KMS-11 (cell line): ENCODE results near the gene TMEM130.
"Not testable (repeated sequence)": the region's sequence is repeated elsewhere in the genome, so short reads cannot be mapped to it uniquely, and the experiment has no call there.

ENCODE experiments used
- H2AFZ ChIP-seq: fragments of 200-600 bp; sonication (generic); 2 replicates; pipeline ENCODE4 v1.6.1; 2016; ENCODE audit warnings: antibody characterized with exemption, mixed run types, low read depth
- H3K27ac ChIP-seq: fragments of 200-600 bp; sonication (generic); 2 replicates; pipeline ENCODE4 v1.6.1; 2016; ENCODE audit warnings: mild to moderate bottlenecking, mixed run types
- H3K27me3 ChIP-seq: fragments of 200-600 bp; sonication (generic); 2 replicates; pipeline ENCODE4 v1.6.1; 2017; ENCODE audit warnings: mild to moderate bottlenecking, low read depth, mixed run types, moderate library complexity; ENCODE audit not compliant: insufficient read depth
- H3K36me3 ChIP-seq: fragments of 200-600 bp; sonication (generic); 2 replicates; pipeline ENCODE4 v1.6.1; 2017; ENCODE audit warnings: mild to moderate bottlenecking, mixed run types; ENCODE audit not compliant: insufficient read depth
- H3K4me1 ChIP-seq: fragments of 200-600 bp; sonication (generic); 2 replicates; pipeline ENCODE4 v1.6.1; 2016; ENCODE audit warnings: mild to moderate bottlenecking, low read depth, mixed run types; ENCODE audit not compliant: poor library complexity, severe bottlenecking
- H3K4me2 ChIP-seq: fragments of 200-600 bp; sonication (generic); 2 replicates; pipeline ENCODE4 v1.7.0; 2016; ENCODE audit warnings: mild to moderate bottlenecking, mixed run types
- H3K4me3 ChIP-seq: fragments of 200-600 bp; sonication (generic); IDR thresholded peaks from 2 replicates; pipeline ENCODE4 v1.6.1; 2017; ENCODE audit warnings: low read depth, low read length, mixed read lengths; ENCODE audit not compliant: insufficient read depth
- H3K79me2 ChIP-seq: fragments of 200-600 bp; sonication (generic); 2 replicates; pipeline ENCODE4 v1.6.1; 2016; ENCODE audit warnings: low read depth, mixed run types; ENCODE audit not compliant: insufficient read depth
- H3K9ac ChIP-seq: fragments of 200-600 bp; sonication (generic); 2 replicates; pipeline ENCODE4 v1.6.1; 2016; ENCODE audit warnings: mild to moderate bottlenecking, mixed run types
- H4K20me1 ChIP-seq: fragments of 200-600 bp; sonication (generic); 2 replicates; pipeline ENCODE4 v1.6.1; 2016; ENCODE audit warnings: mild to moderate bottlenecking, mixed run types; ENCODE audit not compliant: insufficient read depth
- CTCF ChIP-seq: fragments of 200-600 bp; sonication (generic); conservative IDR thresholded peaks from 2 replicates; pipeline ENCODE4 v1.6.1; 2017; ENCODE audit warnings: low read depth, mild to moderate bottlenecking, antibody characterized with exemption, low read length, moderate library complexity, mixed read lengths

TMEM130 gene

GRCh38 chr7:98855610-98856422 lies 14.0 kb downstream of the TMEM130 start:
- no peak overlapping the region for H3K27ac ChIP-seq
- no peaks in the 10 kb centered on the region for H3K79me2 ChIP-seq
- H3K36me3 ChIP-seq = no peaks in the 10 kb centered on the region
- H3K4me3 ChIP-seq = no peak overlapping the region
- no peaks in the 10 kb centered on the region for H3K27me3 ChIP-seq
- no peak overlapping the region for H3K4me2 ChIP-seq
- H2AFZ ChIP-seq = no peak overlapping the region
- no peaks in the 10 kb centered on the region for H3K4me1 ChIP-seq
- no peaks in the 10 kb centered on the region for H4K20me1 ChIP-seq
- H3K9ac ChIP-seq = no peak overlapping the region
- TF ChIP-seq CTCF = no peak

GRCh38 chr7:98852826-98853225 lies 17.0 kb downstream of the TMEM130 start:
- Histone ChIP-seq H3K27ac (no peak overlapping the region), H4K20me1 (no peaks in the 10 kb centered on the region), H3K4me3 (no peak overlapping the region), H3K9ac (no peak overlapping the region), H3K79me2 (no peaks in the 10 kb centered on the region), H3K4me1 (no peaks in the 10 kb centered on the region), H3K36me3 (no peaks in the 10 kb centered on the region), H3K27me3 (no peaks in the 10 kb centered on the region), H2AFZ (no peak overlapping the region), H3K4me2 (no peak overlapping the region)
- TF ChIP-seq CTCF = no peak

- Histone ChIP-seq H3K4me2 (no peak overlapping the region), H2AFZ (no peak overlapping the region), H4K20me1 (no peaks in the 10 kb centered on the region), H3K27me3 (no peaks in the 10 kb centered on the region), H3K36me3 (no peaks in the 10 kb centered on the region), H3K79me2 (no peaks in the 10 kb centered on the region), H3K27ac (no peak overlapping the region), H3K4me3 (no peak overlapping the region), H3K4me1 (no peaks in the 10 kb centered on the region), H3K9ac (no peak overlapping the region)
- no peak for TF ChIP-seq CTCF
Measured at GRCh38 chr7:98848918-98849317, 20.9 kb downstream of the TMEM130 start.

GRCh38 chr7:98842552-98842951 lies 27.3 kb downstream of the TMEM130 start:
- H3K4me3 ChIP-seq, H4K20me1 ChIP-seq, H3K4me1 ChIP-seq, H3K27me3 ChIP-seq, H3K27ac ChIP-seq, H3K36me3 ChIP-seq, H3K9ac ChIP-seq, H3K79me2 ChIP-seq, H2AFZ ChIP-seq, H3K4me2 ChIP-seq: not testable (repeated sequence)
